HS-27A (cell line): ENCODE results near the gene HERC3.

Source experiments
- DNase-seq: peaks from one replicate; pipeline ENCODE4 v3.0.0-alpha.2; 2012; ENCODE audit warnings: low read depth, missing footprints

Gene HERC3

DNA sequence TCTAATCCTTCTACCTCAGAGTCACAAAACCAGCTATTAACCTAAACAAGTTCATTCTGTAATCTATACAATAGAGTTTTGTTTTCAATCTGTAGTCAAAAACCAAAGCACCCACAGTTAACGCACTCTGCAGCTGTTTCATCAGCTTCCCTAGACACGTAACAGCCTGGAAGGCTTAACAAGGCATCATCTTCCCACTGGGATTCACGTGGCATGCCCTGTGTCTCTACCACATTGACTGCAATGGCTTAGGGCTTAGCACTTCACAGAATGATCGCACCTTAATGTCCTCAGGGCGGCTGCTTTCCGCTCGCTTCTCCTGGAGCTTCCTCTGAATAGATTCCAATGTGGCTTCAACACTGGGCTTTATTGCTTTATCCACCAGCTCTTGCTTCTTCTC lies 155.1 kb downstream of the HERC3 start:
- DNase-seq = no peak

GRCh38 chr4:88750369-88750768 lies 158.1 kb downstream of the HERC3 start:
- DNase-seq = no peak

- no peak for DNase-seq
Observed at GRCh38 chr4:88751258-88752075, 159.2 kb downstream of the HERC3 start.

DNA sequence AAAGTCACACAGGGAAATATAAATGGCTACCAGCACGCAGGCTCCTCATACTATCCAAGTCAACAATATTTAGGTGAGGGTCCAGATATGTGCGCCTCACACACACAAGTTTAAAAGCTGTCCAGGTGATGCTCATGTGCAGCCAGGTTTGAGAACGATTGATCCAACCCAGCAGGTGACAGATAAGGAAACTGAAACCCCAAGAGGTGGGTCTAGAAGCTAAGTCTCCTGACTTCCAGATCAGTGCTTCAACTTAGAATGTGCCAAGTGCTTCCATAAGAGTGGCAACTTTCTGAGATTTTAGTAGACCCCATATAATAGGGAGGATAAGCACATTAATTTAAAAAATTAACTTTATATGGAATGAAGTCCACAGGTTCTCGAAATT lies 159.8 kb downstream of the HERC3 start:
- no peak for DNase-seq

DNA sequence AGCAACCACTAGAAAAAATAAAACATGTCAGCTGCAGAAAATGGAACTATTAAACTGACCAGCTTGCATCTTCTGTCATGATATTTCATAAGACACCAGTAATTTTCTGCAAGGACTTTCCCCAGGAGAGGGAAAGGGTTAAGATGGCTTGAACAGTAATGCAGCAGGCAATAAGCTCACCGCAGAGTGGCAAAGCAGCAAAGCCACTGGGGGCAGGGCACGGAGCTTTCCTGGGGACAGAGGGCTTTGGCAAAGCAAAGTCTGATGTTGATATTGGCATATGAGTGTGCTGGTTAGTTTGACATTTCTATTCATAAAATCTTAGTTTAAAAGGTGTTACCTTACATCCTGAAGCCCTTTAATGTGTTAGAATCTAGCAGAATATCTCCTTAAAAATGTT lies 160.5 kb downstream of the HERC3 start:
- no peak for DNase-seq

DNA sequence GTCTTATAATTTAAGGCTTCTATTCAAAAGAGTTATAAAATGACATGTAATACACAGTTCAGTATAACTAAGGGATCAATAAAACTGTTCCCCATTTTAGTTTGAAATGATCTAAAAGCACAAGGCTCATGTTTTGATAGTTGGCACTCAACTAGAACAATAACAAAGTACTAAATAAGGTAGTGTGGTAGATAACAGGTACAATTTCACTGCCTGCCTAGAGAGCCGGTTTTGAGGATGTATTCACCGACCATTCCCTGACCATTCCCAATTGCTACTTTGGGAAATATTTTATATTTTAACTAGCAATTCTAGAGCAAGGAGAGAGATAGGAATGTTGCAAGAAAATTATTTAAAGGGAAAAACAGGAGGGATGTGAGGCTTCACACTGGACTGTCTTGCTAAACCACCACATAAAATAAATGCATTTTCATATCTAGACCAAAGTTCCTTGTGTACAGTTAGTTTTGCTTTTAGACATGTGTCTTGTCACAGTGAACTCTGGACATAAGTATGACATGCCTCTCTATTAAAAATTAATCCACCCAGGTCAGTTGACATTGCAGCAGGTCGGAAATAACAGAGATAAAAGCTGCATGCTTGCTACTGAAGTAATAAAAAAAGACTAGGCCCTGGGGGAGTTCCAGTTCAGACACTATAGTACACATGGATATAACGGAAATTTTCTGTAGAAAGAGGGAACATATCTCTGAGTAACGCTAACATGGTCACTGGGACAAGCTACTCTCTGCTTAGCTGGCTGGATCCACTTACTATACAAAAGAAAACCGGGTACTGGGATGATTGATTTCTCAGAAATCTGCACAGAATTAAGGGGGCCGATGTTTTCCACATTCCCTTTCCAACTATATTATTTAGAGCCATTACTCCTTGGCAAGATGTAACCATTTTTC lies 161.6 kb downstream of the HERC3 start:
- DNase-seq = no peak

- DNase-seq = no peak
Observed at GRCh38 chr4:88754796-88755195, 162.5 kb downstream of the HERC3 start.

GRCh38 chr4:88755454-88755853 lies 163.2 kb downstream of the HERC3 start:
- no peak for DNase-seq

- no peak for DNase-seq
Observed at GRCh38 chr4:88756149-88756548, 163.9 kb downstream of the HERC3 start.

DNA sequence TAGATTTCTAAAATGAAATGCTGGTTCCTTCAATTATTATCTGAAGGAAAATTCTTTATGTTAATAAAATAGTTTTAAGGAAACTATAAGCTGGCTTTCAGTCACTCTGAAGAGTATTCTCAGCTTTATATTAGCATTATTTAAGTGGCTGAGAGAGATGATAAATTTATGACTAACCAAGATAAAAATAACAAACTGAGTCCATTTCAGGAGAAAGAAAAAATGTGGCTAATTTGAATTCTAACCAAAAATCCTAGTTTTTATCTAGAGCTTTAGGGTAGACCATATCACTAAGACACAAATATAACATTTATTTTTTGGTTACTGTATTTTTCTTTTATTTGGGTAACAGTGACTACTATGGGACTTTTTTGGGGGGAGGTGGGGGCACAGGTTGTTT lies 164.8 kb downstream of the HERC3 start:
- no peak for DNase-seq

DNA sequence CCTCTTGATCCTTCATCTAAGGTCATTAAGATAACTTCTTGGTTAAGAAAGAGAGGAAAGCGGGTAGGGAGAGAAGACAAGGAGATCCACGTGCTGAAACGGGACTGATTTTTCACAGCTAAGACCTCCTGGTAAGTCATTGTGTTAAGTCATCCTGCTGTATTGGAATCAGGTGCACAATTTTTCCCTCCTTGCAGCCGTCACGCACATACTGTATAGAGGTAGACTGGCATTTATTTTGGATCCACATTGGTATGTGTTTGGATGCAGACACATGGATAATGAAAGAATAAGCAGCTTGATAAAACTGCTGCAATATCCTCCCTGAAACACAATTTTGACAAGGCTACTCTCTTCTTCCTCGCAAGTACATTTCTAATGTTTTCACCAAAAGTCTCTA lies 165.5 kb downstream of the HERC3 start:
- no peak for DNase-seq
